ENCODE data around the gene AMZ1.
"Not testable (repeated sequence)": the region's sequence is repeated elsewhere in the genome, so short reads cannot be mapped to it uniquely, and the experiment has no call there.

AMZ1 gene

GRCh38 chr7:2662273-2663120 is 25.5 kb upstream of the AMZ1 start:
- Histone ChIP-seq H3K9me3 (ENCODE audit: control insufficient read depth in 1 of 2, low read length in 2 of 2) (no peaks in the 10 kb centered on the region), H3K4me3 (ENCODE audit: low read depth in 1 of 2, low read length in 2 of 2) (no peak overlapping the region), H3K27ac (ENCODE audit: low read length) (no peak overlapping the region), H3K36me3 (ENCODE audit: control insufficient read depth in 1 of 2, insufficient read depth in 2 of 2, low read length in 2 of 2) (peaks cover 2 to 21% of the 10 kb centered on the region in 2 donors), H3K4me1 (ENCODE audit: control insufficient read depth in 1 of 2, insufficient read depth in 2 of 2, low read length in 2 of 2) (peaks cover 0 to 11% of the 10 kb centered on the region in 2 donors), H3K27me3 (ENCODE audit: low read depth, low read length) (no peaks in the 10 kb centered on the region)

GRCh38 chr7:2663121-2663886 is 24.7 kb upstream of the AMZ1 start:
- H3K36me3 ChIP-seq (ENCODE audit: control insufficient read depth in 1 of 2, insufficient read depth in 2 of 2, low read length in 2 of 2), result peaks cover 0 to 19% of the 10 kb centered on the region in 2 donors
- H3K27ac ChIP-seq (ENCODE audit: low read length), result no peak overlapping the region
- no peaks in the 10 kb centered on the region for H3K27me3 ChIP-seq (ENCODE audit: low read depth, low read length)
- no peak overlapping the region for H3K4me3 ChIP-seq (ENCODE audit: low read depth in 1 of 2, low read length in 2 of 2)
- no peaks in the 10 kb centered on the region for H3K9me3 ChIP-seq (ENCODE audit: control insufficient read depth in 1 of 2, low read length in 2 of 2)
- H3K4me1 ChIP-seq (ENCODE audit: control insufficient read depth in 1 of 2, insufficient read depth in 2 of 2, low read length in 2 of 2), result peaks cover 0 to 11% of the 10 kb centered on the region in 2 donors

- Histone ChIP-seq H3K9me3 (ENCODE audit: control insufficient read depth in 1 of 2, low read length in 2 of 2) (no peaks in the 10 kb centered on the region), H3K4me3 (ENCODE audit: low read depth in 1 of 2, low read length in 2 of 2) (no peak overlapping the region), H3K27ac (ENCODE audit: low read length) (no peak overlapping the region), H3K27me3 (ENCODE audit: low read depth, low read length) (no peaks in the 10 kb centered on the region), H3K4me1 (ENCODE audit: control insufficient read depth in 1 of 2, insufficient read depth in 2 of 2, low read length in 2 of 2) (peaks cover 0 to 11% of the 10 kb centered on the region in 2 donors), H3K36me3 (ENCODE audit: control insufficient read depth in 1 of 2, insufficient read depth in 2 of 2, low read length in 2 of 2) (peaks cover 0 to 13% of the 10 kb centered on the region in 2 donors)
Observed at GRCh38 chr7:2663960-2664359, 24.0 kb upstream of the AMZ1 start.

- Histone ChIP-seq H3K27ac (ENCODE audit: low read length) (no peak overlapping the region), H3K9me3 (ENCODE audit: control insufficient read depth in 1 of 2, low read length in 2 of 2) (no peaks in the 10 kb centered on the region), H3K36me3 (ENCODE audit: control insufficient read depth in 1 of 2, insufficient read depth in 2 of 2, low read length in 2 of 2) (no peaks in the 10 kb centered on the region), H3K4me3 (ENCODE audit: low read depth in 1 of 2, low read length in 2 of 2) (no peak overlapping the region), H3K4me1 (ENCODE audit: control insufficient read depth in 1 of 2, insufficient read depth in 2 of 2, low read length in 2 of 2) (peaks cover 0 to 11% of the 10 kb centered on the region in 2 donors), H3K27me3 (ENCODE audit: low read depth, low read length) (no peaks in the 10 kb centered on the region)
Observed at GRCh38 chr7:2665359-2665791, 22.6 kb upstream of the AMZ1 start.

GRCh38 chr7:2666155-2666554 is 21.8 kb upstream of the AMZ1 start:
- Histone ChIP-seq H3K9me3 (ENCODE audit: control insufficient read depth in 1 of 2, low read length in 2 of 2) (no peaks in the 10 kb centered on the region), H3K27ac (ENCODE audit: low read length) (no peak overlapping the region), H3K36me3 (ENCODE audit: control insufficient read depth in 1 of 2, insufficient read depth in 2 of 2, low read length in 2 of 2) (no peaks in the 10 kb centered on the region), H3K4me1 (ENCODE audit: control insufficient read depth in 1 of 2, insufficient read depth in 2 of 2, low read length in 2 of 2) (peaks cover 0 to 11% of the 10 kb centered on the region in 2 donors), H3K4me3 (ENCODE audit: low read depth in 1 of 2, low read length in 2 of 2) (no peak overlapping the region), H3K27me3 (ENCODE audit: low read depth, low read length) (no peaks in the 10 kb centered on the region)

- H3K4me1 ChIP-seq (ENCODE audit: control insufficient read depth in 1 of 2, insufficient read depth in 2 of 2, low read length in 2 of 2), result peaks cover 0 to 11% of the 10 kb centered on the region in 2 donors
- no peak overlapping the region for H3K4me3 ChIP-seq (ENCODE audit: low read depth in 1 of 2, low read length in 2 of 2)
- H3K27me3 ChIP-seq (ENCODE audit: low read depth, low read length), result no peaks in the 10 kb centered on the region
- H3K36me3 ChIP-seq (ENCODE audit: control insufficient read depth in 1 of 2, insufficient read depth in 2 of 2, low read length in 2 of 2), result no peaks in the 10 kb centered on the region
- H3K9me3 ChIP-seq (ENCODE audit: control insufficient read depth in 1 of 2, low read length in 2 of 2), result no peaks in the 10 kb centered on the region
- no peak overlapping the region for H3K27ac ChIP-seq (ENCODE audit: low read length)
Observed at GRCh38 chr7:2666588-2667250, 21.3 kb upstream of the AMZ1 start.

DNA sequence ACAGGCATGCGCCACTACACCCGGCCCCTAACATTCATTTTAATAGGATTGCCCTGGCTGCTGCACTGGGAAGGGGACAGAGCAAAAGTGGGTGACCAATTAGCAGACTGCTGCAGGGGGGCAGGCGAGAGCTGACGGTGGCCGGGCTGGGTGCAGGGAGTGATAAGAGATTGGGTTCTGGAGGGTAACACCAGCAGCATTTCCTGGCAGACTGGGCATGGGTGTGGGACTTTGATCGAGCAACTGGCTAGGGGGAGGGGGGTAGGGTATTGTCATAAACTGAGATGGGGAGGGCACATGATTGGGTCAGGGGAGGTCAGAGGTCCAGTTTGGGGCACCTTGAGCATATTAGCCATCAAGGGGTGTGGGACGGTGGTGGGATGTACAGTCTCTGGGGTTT is 20.2 kb upstream of the AMZ1 start:
- no peaks in the 10 kb centered on the region for H3K9me3 ChIP-seq (ENCODE audit: control insufficient read depth in 1 of 2, low read length in 2 of 2)
- H3K4me3 ChIP-seq (ENCODE audit: low read depth in 1 of 2, low read length in 2 of 2), result no peak overlapping the region
- H3K27ac ChIP-seq (ENCODE audit: low read length), result no peak overlapping the region
- H3K4me1 ChIP-seq (ENCODE audit: control insufficient read depth in 1 of 2, insufficient read depth in 2 of 2, low read length in 2 of 2), result peaks cover 0 to 8% of the 10 kb centered on the region in 2 donors
- H3K27me3 ChIP-seq (ENCODE audit: low read depth, low read length), result no peaks in the 10 kb centered on the region
- no peaks in the 10 kb centered on the region for H3K36me3 ChIP-seq (ENCODE audit: control insufficient read depth in 1 of 2, insufficient read depth in 2 of 2, low read length in 2 of 2)

DNA sequence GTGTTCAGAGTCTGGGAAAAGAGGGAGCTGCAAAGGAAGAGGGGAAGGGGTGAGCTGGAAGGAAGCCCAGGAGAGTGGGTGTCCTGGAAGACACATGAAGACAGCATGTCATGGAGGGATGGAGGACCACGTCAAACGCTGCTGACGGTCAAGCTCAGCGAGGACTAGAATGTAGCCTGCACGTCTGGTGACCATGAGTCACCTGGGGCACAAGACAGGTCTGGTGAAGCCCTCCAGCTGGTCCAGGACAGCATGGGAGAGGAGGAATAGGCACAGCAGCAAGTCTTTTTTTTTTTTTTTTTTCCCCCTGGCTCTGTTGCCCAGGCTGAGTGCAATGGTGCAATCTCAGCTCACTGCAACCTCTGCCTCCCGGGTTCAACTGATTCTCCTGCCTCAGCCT is 19.6 kb upstream of the AMZ1 start:
- Histone ChIP-seq H3K27ac (ENCODE audit: low read length) (no peak overlapping the region), H3K36me3 (ENCODE audit: control insufficient read depth in 1 of 2, insufficient read depth in 2 of 2, low read length in 2 of 2) (no peaks in the 10 kb centered on the region), H3K4me3 (ENCODE audit: low read depth in 1 of 2, low read length in 2 of 2) (no peak overlapping the region), H3K9me3 (ENCODE audit: control insufficient read depth in 1 of 2, low read length in 2 of 2) (no peaks in the 10 kb centered on the region), H3K27me3 (ENCODE audit: low read depth, low read length) (no peaks in the 10 kb centered on the region), H3K4me1 (ENCODE audit: control insufficient read depth in 1 of 2, insufficient read depth in 2 of 2, low read length in 2 of 2) (peaks cover 0 to 3% of the 10 kb centered on the region in 2 donors)

DNA sequence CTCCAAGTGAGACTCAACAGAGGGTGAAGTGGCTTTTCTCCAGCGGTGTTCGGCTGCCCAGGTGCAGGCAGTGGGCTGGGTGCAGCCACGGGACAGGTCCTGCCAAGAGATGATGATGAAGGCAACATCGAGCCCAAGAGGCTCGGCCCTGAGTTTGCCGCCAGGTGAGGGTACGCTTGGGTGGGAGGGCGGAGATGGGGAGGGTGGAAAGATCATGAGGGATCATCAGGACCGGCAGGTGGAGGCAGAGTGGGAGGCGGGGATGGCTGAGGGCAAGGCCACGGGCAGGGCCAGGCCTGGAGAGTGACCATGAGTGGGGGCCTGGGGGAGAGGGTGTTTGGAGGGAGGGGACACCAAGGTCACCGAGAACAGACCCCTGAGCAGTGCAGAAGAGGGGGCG is 17.8 kb upstream of the AMZ1 start:
- H3K9me3 ChIP-seq (ENCODE audit: control insufficient read depth in 1 of 2, low read length in 2 of 2), result no peaks in the 10 kb centered on the region
- H3K36me3 ChIP-seq (ENCODE audit: control insufficient read depth in 1 of 2, insufficient read depth in 2 of 2, low read length in 2 of 2), result no peaks in the 10 kb centered on the region
- H3K4me1 ChIP-seq (ENCODE audit: control insufficient read depth in 1 of 2, insufficient read depth in 2 of 2, low read length in 2 of 2), result no peaks in the 10 kb centered on the region
- no peaks in the 10 kb centered on the region for H3K27me3 ChIP-seq (ENCODE audit: low read depth, low read length)
- H3K4me3 ChIP-seq (ENCODE audit: low read depth in 1 of 2, low read length in 2 of 2), result no peak overlapping the region
- H3K27ac ChIP-seq (ENCODE audit: low read length), result no peak overlapping the region

GRCh38 chr7:2670720-2671391 is 17.1 kb upstream of the AMZ1 start:
- H3K27ac ChIP-seq (ENCODE audit: low read length), result no peak overlapping the region
- H3K9me3 ChIP-seq (ENCODE audit: control insufficient read depth in 1 of 2, low read length in 2 of 2), result peaks cover 0 to 4% of the 10 kb centered on the region in 2 donors
- H3K4me3 ChIP-seq (ENCODE audit: low read depth in 1 of 2, low read length in 2 of 2), result no peak overlapping the region
- H3K27me3 ChIP-seq (ENCODE audit: low read depth, low read length), result no peaks in the 10 kb centered on the region
- H3K36me3 ChIP-seq (ENCODE audit: control insufficient read depth in 1 of 2, insufficient read depth in 2 of 2, low read length in 2 of 2), result no peaks in the 10 kb centered on the region
- H3K4me1 ChIP-seq (ENCODE audit: control insufficient read depth in 1 of 2, insufficient read depth in 2 of 2, low read length in 2 of 2), result no peaks in the 10 kb centered on the region

GRCh38 chr7:2673214-2673613 is 14.8 kb upstream of the AMZ1 start:
- not testable (repeated sequence) for H3K9me3 ChIP-seq (ENCODE audit: control insufficient read depth in 1 of 2, low read length in 2 of 2); H3K27ac ChIP-seq (ENCODE audit: low read length); H3K4me1 ChIP-seq (ENCODE audit: control insufficient read depth in 1 of 2, insufficient read depth in 2 of 2, low read length in 2 of 2); H3K4me3 ChIP-seq (ENCODE audit: low read depth in 1 of 2, low read length in 2 of 2); H3K36me3 ChIP-seq (ENCODE audit: control insufficient read depth in 1 of 2, insufficient read depth in 2 of 2, low read length in 2 of 2); H3K27me3 ChIP-seq (ENCODE audit: low read depth, low read length)

Measured in muscle layer of duodenum (tissue), 2 donors.